ENCODE data around the gene DAGLB. TPM values are rescaled to one million over a fixed set of nuclear protein-coding genes. Genes with fewer than 3 reads are reported as not detected.
A peak's percentile ranks its signal among the peaks of the same experiment; 100 is the strongest.
"Not testable (repeated sequence)": the region's sequence is repeated elsewhere in the genome, so short reads cannot be mapped to it uniquely, and the experiment has no call there.

DAGLB gene
- total RNA-seq, 2 donors from 2014 or later: 9.7 to 20.4 TPM

- H3K27ac ChIP-seq: peak overlapping the region; percentile 21 to 38
- DNase-seq (ENCODE audit: low spot score): no peak
- no peaks in the 10 kb centered on the region for H3K9me3 ChIP-seq
- TF ChIP-seq POLR2A (IDR thresholded peaks at IDR 0.05): no peak
- TF ChIP-seq POLR2AphosphoS5 (IDR thresholded peaks at IDR 0.05): no peak
- no peak for TF ChIP-seq CTCF (IDR thresholded peaks at IDR 0.05)
- no peaks in the 10 kb centered on the region for H3K36me3 ChIP-seq
- intact Hi-C loops (cut with DNase I): no loop called here
- peaks cover 15% of the 10 kb centered on the region for H3K4me1 ChIP-seq (replicated peaks)
- no peaks in the 10 kb centered on the region for H3K27me3 ChIP-seq (replicated peaks; ENCODE audit: insufficient read depth)
- no peak overlapping the region for H3K4me3 ChIP-seq
- WGBS: 66% methylated on average over 8 of the region's 8 CpGs
These were observed 48.4 kb downstream of the DAGLB start for GRCh38 chr7:6399351-6399750.

- Histone ChIP-seq H3K9me3 (no peaks in the 10 kb centered on the region), H3K4me1 (replicated peaks) (peaks cover 15% of the 10 kb centered on the region), H3K4me3 (peak overlapping the region in 1 of 2 donors; percentile 5), H3K27me3 (replicated peaks; ENCODE audit: insufficient read depth) (no peaks in the 10 kb centered on the region), H3K36me3 (no peaks in the 10 kb centered on the region), H3K27ac (peak overlapping the region; percentile 32 to 38)
- peak; percentile 59 for DNase-seq (ENCODE audit: low spot score)
- 21% methylated on average over 12 of the region's 12 CpGs for WGBS
- TF ChIP-seq CTCF (IDR thresholded peaks at IDR 0.05) (no peak), POLR2AphosphoS5 (IDR thresholded peaks at IDR 0.05) (peak; percentile 48), POLR2A (IDR thresholded peaks at IDR 0.05) (no peak)
- intact Hi-C loops (cut with DNase I): no loop called here
These were observed 48.8 kb downstream of the DAGLB start for GRCh38 chr7:6398943-6399342.

- WGBS: 70% methylated on average over 15 of the region's 15 CpGs
- not testable (repeated sequence) for H3K4me3 ChIP-seq
These were observed 49.8 kb downstream of the DAGLB start for GRCh38 chr7:6397759-6398495.

GRCh38 chr7:6395898-6396595, 51.7 kb downstream of the DAGLB start:
- 71% methylated on average over 23 of the region's 23 CpGs for WGBS
- Histone ChIP-seq H3K4me1 (replicated peaks) (peaks cover 7% of the 10 kb centered on the region), H3K27ac (no peak overlapping the region), H3K4me3 (no peak overlapping the region), H3K27me3 (replicated peaks; ENCODE audit: insufficient read depth) (no peaks in the 10 kb centered on the region), H3K9me3 (no peaks in the 10 kb centered on the region), H3K36me3 (no peaks in the 10 kb centered on the region)
- TF ChIP-seq POLR2A (IDR thresholded peaks at IDR 0.05): no peak
- TF ChIP-seq CTCF (IDR thresholded peaks at IDR 0.05): no peak
- no peak for TF ChIP-seq POLR2AphosphoS5 (IDR thresholded peaks at IDR 0.05)
- intact Hi-C loops (cut with DNase I): no loop called here
- no peak for DNase-seq (ENCODE audit: low spot score)

More at GRCh38 chr7:6397759-6398495, 49.8 kb downstream of the DAGLB start:
- H3K9me3 ChIP-seq; intact Hi-C loops (cut with DNase I); H3K36me3 ChIP-seq; DNase-seq (ENCODE audit: low spot score); H3K27me3 ChIP-seq (replicated peaks; ENCODE audit: insufficient read depth); H3K4me1 ChIP-seq (replicated peaks): not testable (repeated sequence)
- peak overlapping the region; percentile 32 to 38 for H3K27ac ChIP-seq

GRCh38 chr7:6394114-6394513, 53.6 kb downstream of the DAGLB start:
- H3K27me3 ChIP-seq (replicated peaks; ENCODE audit: insufficient read depth): no peaks in the 10 kb centered on the region
- intact Hi-C loops (cut with DNase I): no loop called here
- no peaks in the 10 kb centered on the region for H3K9me3 ChIP-seq
- peak overlapping the region in 1 of 2 donors; percentile 9 for H3K27ac ChIP-seq
- peaks cover under 1% of the 10 kb centered on the region for H3K4me1 ChIP-seq (replicated peaks)
- no peak for DNase-seq (ENCODE audit: low spot score)
- WGBS: 91% methylated on average over 6 of the region's 6 CpGs
- H3K4me3 ChIP-seq: no peak overlapping the region
- no peak for TF ChIP-seq CTCF (IDR thresholded peaks at IDR 0.05)
- no peak for TF ChIP-seq POLR2AphosphoS5 (IDR thresholded peaks at IDR 0.05)
- TF ChIP-seq POLR2A (IDR thresholded peaks at IDR 0.05): no peak
- no peaks in the 10 kb centered on the region for H3K36me3 ChIP-seq

All from prostate gland (tissue), 2 donors.